8988T (cell line): ENCODE results near the gene ADD1.
"Not testable (repeated sequence)": the region's sequence is repeated elsewhere in the genome, so short reads cannot be mapped to it uniquely, and the experiment has no call there.

Source experiments
- DNase-seq: peaks from one replicate; pipeline ENCODE4 v3.0.0; 2011

ADD1 gene

GRCh38 chr4:2948895-2949781, 105.5 kb downstream of the ADD1 start:
- DNase-seq = no peak

- DNase-seq = no peak
Observed at GRCh38 chr4:2949782-2950125, 106.1 kb downstream of the ADD1 start.

- DNase-seq = no peak
Observed at GRCh38 chr4:2950221-2950989, 106.8 kb downstream of the ADD1 start.

GRCh38 chr4:2953496-2953895, 109.9 kb downstream of the ADD1 start:
- no peak for DNase-seq

- DNase-seq = no peak
Observed at GRCh38 chr4:2954358-2955185, 110.9 kb downstream of the ADD1 start.

- DNase-seq = not testable (repeated sequence)
Observed at GRCh38 chr4:2955186-2956044, 111.8 kb downstream of the ADD1 start.

GRCh38 chr4:2958446-2958845, 114.8 kb downstream of the ADD1 start:
- no peak for DNase-seq

GRCh38 chr4:2960450-2960849, 116.8 kb downstream of the ADD1 start:
- DNase-seq = not testable (repeated sequence)

- no peak for DNase-seq
Observed at GRCh38 chr4:2961421-2961810, 117.8 kb downstream of the ADD1 start.

- DNase-seq = no peak
Observed at GRCh38 chr4:2961811-2962441, 118.3 kb downstream of the ADD1 start.

- no peak for DNase-seq
Observed at GRCh38 chr4:2962614-2963174, 119.0 kb downstream of the ADD1 start.

GRCh38 chr4:2963175-2963965, 119.7 kb downstream of the ADD1 start, which contains the start of the genes GRK4 and NOP14:
TSS of gene GRK4 (plus strand) at chr4:2963571. CDS start at chr4:2964071, 500 bp downstream.
TSS of gene NOP14 (minus strand) at chr4:2963406. CDS start at chr4:2963319, 87 bp downstream.
- DNase-seq = peak; percentile 86

- no peak for DNase-seq
Observed at GRCh38 chr4:2963966-2964471, 120.4 kb downstream of the ADD1 start.

- no peak for DNase-seq
Observed at GRCh38 chr4:2964706-2965258, 121.1 kb downstream of the ADD1 start.

- DNase-seq = no peak
Observed at GRCh38 chr4:2965262-2965661, 121.6 kb downstream of the ADD1 start.

GRCh38 chr4:2968381-2968780, 124.7 kb downstream of the ADD1 start:
- DNase-seq = no peak

GRCh38 chr4:2971275-2971674, 127.6 kb downstream of the ADD1 start:
- DNase-seq = no peak

GRCh38 chr4:2977211-2978088, 133.8 kb downstream of the ADD1 start:
- no peak for DNase-seq
